Measurements from ENCODE around the gene PAM16.

Gene PAM16

DNA sequence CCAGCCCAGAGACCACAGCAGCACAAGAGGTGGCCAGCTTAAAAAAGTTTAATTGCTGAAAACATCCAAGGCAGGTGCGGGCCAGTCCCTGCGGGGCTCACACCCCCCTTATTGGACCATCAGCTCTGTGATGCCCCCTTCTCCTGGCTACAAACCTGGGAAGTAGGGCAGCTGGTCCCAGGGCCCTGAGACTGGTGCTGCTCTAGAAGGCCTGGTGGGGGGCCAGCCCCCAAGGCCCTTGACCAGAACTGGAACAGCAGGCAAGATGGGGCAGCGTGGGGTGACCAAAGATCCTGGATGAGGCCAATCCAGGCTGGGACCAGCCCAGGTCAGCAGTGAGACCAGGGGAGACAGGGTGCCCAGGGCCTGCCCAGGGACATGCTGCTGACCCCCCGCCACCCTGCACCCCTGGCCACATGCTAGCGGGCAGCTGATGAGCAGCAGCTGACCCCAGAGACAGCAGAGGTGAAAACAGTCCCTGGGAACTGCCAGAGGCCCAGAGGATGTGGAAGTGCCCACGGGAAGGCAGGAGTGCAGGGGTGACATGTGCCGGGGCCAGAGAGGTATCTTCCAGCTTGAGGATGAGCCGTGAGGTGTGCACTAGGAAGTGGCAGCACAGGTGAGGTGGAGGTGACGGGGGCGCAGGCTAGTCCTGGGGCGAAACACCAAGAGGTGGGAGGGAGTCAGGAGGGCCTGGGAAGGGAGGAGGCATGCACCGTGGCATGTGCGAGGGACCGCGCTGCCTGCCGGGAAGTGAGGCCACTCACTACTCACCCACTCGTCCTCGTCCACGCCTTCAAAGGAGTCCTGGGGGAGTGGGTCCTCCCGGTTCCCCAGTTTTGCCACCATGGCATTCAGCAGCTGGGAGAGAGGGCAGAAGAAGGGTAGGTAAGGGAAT is 3.6 kb upstream of the PAM16 start:
- TF ChIP-seq, protein P1, sequence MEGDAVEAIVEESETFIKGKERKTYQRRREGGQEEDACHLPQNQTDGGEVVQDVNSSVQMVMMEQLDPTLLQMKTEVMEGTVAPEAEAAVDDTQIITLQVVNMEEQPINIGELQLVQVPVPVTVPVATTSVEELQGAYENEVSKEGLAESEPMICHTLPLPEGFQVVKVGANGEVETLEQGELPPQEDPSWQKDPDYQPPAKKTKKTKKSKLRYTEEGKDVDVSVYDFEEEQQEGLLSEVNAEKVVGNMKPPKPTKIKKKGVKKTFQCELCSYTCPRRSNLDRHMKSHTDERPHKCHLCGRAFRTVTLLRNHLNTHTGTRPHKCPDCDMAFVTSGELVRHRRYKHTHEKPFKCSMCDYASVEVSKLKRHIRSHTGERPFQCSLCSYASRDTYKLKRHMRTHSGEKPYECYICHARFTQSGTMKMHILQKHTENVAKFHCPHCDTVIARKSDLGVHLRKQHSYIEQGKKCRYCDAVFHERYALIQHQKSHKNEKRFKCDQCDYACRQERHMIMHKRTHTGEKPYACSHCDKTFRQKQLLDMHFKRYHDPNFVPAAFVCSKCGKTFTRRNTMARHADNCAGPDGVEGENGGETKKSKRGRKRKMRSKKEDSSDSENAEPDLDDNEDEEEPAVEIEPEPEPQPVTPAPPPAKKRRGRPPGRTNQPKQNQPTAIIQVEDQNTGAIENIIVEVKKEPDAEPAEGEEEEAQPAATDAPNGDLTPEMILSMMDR (IDR thresholded peaks at IDR 0.05; ENCODE audit: extremely low read depth, missing control alignments): no peak
- DNase-seq (ENCODE audit: low spot score): no peak

DNA sequence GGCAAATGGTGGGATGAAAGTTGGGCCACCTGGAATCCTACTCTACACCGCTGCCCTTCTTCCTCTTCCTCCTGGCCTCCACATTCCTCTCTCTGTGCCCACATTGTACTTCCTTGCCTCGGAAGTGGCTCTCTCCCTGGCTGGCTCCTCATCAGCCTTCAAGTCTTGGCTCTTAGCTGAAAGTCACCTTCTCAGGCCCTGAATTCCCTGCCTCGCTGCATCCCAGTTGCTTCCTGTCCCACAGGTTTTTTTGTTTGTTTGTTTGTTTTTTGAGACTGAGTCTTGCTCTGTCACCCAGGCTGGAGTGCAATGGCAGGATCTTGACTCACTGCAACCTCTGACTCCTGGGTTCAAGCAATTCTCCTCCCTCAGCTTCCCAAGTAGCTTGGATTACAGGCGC is 2.6 kb upstream of the PAM16 start:
- TF ChIP-seq, protein P1 (IDR thresholded peaks at IDR 0.05; ENCODE audit: extremely low read depth, missing control alignments): no peak

DNA sequence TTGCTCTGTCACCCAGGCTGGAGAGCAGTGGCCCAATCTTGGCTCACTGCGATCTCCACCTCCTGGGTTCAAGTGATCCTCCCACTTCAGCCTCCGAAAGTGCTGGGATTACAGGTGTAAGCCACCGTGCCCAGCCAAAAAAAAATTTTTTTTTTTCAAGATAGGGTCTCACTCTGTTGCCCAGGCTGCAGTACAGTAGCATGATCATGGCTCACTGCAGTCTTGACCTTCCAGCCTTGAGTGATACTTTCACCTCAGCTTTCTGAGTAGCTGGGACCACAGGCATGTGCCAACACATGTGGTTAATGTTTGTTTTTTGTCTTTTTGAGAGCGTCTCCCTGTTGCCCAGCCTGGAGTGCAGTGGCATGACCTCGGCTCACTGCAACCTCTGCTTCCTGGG is 1.7 kb upstream of the PAM16 start:
- no peak for DNase-seq (ENCODE audit: low spot score)
- TF ChIP-seq, protein P1 (IDR thresholded peaks at IDR 0.05; ENCODE audit: extremely low read depth, missing control alignments): no peak

More for the DNA sequence above, 2.6 kb upstream of the PAM16 start:
- no peak for DNase-seq (ENCODE audit: low spot score)

DNA sequence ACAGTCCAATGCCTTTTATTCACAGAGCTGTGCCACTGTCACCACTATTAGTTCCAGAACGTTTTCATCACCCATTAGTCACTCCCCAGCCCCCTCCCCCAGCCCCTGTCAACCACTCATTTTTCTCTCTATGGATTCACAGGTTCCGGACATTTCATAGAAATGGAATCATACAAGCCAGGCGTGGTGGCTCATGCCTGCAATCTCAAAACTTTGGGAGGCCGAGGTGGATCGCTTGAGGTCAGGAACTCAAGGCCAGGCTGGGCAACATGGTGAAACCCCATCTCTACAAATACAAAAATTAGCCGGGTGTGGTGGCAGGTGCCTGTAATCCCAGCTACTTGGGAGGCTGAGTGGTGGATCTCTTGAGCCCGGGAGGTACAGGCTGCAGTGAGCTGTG is 759 bp upstream of the PAM16 start:
- TF ChIP-seq, protein P1 (IDR thresholded peaks at IDR 0.05; ENCODE audit: extremely low read depth, missing control alignments): no peak
- DNase-seq (ENCODE audit: low spot score): no peak

DNA sequence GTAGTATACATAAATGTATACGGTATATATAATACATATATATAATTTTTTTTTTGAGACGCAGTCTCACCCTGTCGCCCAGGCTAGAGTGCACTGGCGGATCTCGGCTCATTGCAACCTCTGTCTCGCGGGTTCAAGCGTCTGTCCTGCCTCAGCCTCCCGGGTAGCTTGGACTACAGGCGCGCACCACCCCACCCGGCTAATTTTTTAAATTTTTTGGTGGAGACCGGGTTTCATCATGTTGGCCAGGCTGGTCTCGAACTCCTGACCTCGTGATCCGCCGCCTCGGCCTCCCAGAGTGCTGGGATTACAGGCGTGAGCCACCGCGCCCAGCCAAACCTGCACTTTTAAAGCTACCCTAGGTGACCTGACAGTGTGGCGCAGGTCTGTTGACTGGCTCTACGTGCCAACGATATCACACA is 745 bp downstream of the PAM16 start:
- TF ChIP-seq, protein P1 (IDR thresholded peaks at IDR 0.05; ENCODE audit: extremely low read depth, missing control alignments): no peak
- DNase-seq (ENCODE audit: low spot score): no peak

DNA sequence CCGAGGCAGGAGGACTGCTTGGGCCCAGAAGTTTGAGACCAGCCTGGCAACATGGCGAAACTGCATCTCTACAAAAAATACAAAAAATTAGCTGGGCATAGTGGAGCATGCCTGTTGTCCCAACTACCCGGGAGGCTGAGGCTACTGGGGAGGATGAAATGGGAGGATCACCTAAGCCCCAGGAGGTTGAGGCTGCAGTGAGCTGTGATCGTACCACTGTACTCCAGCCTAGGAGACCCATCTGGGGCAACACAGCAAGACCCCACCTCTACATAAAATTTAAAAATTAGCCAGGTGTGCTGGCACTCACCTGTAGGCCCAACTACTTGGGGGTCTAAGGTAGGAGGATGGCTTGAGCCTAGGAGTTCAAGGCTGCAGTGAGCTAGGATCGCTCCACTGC is 1.8 kb downstream of the PAM16 start:
- DNase-seq (ENCODE audit: low spot score): no peak
- TF ChIP-seq, protein P1 (IDR thresholded peaks at IDR 0.05; ENCODE audit: extremely low read depth, missing control alignments): no peak

DNA sequence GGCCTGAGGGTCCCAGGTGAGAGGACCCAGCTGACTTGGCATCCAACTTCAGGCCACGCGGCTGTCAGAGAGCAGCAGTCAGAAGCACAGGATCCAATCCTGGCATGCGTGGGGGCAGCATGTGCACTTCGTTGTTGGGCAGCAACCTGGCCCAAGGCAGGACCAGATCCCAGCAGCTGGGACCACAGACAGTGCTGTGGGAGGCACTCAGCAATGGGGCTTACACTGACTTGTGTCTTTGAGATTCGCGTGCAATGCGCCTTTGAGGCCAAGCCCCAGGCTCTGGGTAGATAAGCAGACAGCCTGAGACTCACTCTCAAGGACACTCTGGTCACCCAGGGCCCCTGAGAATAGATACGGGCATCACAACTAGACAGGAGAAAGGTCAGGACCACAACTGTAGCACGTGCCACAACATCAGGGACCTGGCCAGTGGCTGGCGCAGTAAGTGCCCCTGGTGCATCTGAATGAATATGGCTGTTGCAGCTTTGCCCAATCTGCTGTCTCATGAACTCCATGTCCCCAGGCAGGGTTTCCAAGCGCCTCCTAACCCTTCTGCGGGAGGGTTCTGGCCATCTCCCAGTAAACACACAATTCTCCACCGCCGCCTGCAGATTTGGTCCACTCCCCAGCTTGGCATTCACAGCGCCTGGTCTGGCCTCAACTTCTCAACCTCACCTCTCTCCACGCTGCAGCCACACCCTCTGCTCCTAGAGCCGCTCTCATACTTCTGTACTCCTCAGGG is 3.2 kb downstream of the PAM16 start:
- TF ChIP-seq, protein P1 (IDR thresholded peaks at IDR 0.05; ENCODE audit: extremely low read depth, missing control alignments): no peak
- DNase-seq (ENCODE audit: low spot score): no peak
